ENCODE data around the gene CSTPP1.
A peak's percentile ranks its signal among the peaks of the same experiment; 100 is the strongest.

The CSTPP1 gene

DNA sequence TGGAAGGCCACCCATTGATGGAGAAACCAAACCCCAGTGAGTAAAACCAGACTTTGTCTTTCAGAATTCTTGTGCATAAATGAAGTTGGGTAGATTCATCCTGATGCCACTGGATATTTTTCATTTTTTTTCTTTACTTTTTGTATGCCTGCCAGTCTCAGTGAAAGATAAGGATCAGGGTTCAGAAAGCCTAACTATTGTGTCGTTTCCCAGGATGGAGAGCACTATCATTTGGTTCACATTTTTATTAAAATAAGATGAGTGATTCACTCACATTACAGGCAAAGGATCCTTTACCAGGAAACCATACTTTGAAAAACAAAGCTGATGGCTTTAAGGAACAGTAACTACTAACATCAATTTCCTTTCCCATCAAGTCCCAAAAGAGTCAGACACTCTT is 188.1 kb downstream of the CSTPP1 start:
- Histone ChIP-seq H2AFZ (ENCODE audit: low read length) (no peak overlapping the region), H3K9ac (ENCODE audit: low read length) (peak overlapping the region; percentile 25; the same call in 1 of the 2 replicates), H3K4me2 (ENCODE audit: low read length) (peak overlapping the region; percentile 23; the same call in 1 of the 2 replicates)

GRCh38 chr11:47125083-47125482 is 188.5 kb downstream of the CSTPP1 start:
- Histone ChIP-seq H4K20me1 (ENCODE audit: insufficient read depth, low read length) (no peaks in the 10 kb centered on the region), H3K27ac (ENCODE audit: low read depth, low read length, poor library complexity, severe bottlenecking) (peak overlapping the region; percentile 65), H3K9ac (ENCODE audit: low read length) (peak overlapping the region; percentile 25; the same call in 1 of the 2 replicates), H3K27me3 (ENCODE audit: insufficient read depth, low read length) (no peaks in the 10 kb centered on the region), H3K9me3 (ENCODE audit: low read length) (no peaks in the 10 kb centered on the region), H3K9me2 (ENCODE audit: low read depth, low read length) (no peaks in the 10 kb centered on the region), H2AFZ (ENCODE audit: low read length) (no peak overlapping the region), H3K4me3 (ENCODE audit: low read depth, low read length, poor library complexity, severe bottlenecking) (no peak overlapping the region), H3K4me2 (ENCODE audit: low read length) (peak overlapping the region; percentile 23; the same call in 1 of the 2 replicates), H3K36me3 (ENCODE audit: insufficient read depth, low read length) (no peaks in the 10 kb centered on the region), H3K4me1 (ENCODE audit: insufficient read depth, low read length, severe bottlenecking) (peaks cover 41% of the 10 kb centered on the region), H3F3A (ENCODE audit: insufficient read depth, low read length) (no peaks in the 10 kb centered on the region), H3K79me2 (ENCODE audit: insufficient read depth, low read length) (no peaks in the 10 kb centered on the region)
- no peak for TF ChIP-seq EZH2 (IDR thresholded peaks at IDR 0.05; ENCODE audit: borderline replicate concordance, low read length)
- TF ChIP-seq, protein P1, sequence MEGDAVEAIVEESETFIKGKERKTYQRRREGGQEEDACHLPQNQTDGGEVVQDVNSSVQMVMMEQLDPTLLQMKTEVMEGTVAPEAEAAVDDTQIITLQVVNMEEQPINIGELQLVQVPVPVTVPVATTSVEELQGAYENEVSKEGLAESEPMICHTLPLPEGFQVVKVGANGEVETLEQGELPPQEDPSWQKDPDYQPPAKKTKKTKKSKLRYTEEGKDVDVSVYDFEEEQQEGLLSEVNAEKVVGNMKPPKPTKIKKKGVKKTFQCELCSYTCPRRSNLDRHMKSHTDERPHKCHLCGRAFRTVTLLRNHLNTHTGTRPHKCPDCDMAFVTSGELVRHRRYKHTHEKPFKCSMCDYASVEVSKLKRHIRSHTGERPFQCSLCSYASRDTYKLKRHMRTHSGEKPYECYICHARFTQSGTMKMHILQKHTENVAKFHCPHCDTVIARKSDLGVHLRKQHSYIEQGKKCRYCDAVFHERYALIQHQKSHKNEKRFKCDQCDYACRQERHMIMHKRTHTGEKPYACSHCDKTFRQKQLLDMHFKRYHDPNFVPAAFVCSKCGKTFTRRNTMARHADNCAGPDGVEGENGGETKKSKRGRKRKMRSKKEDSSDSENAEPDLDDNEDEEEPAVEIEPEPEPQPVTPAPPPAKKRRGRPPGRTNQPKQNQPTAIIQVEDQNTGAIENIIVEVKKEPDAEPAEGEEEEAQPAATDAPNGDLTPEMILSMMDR (IDR thresholded peaks at IDR 0.05; ENCODE audit: low read length), result no peak

More for the DNA sequence above, 188.1 kb downstream of the CSTPP1 start:
- H3K79me2 ChIP-seq (ENCODE audit: insufficient read depth, low read length), result no peaks in the 10 kb centered on the region
- no peak overlapping the region for H3K4me3 ChIP-seq (ENCODE audit: low read depth, low read length, poor library complexity, severe bottlenecking)
- H3K27ac ChIP-seq (ENCODE audit: low read depth, low read length, poor library complexity, severe bottlenecking), result peak overlapping the region; percentile 65
- no peaks in the 10 kb centered on the region for H3K9me2 ChIP-seq (ENCODE audit: low read depth, low read length)
- TF ChIP-seq, protein P1 (IDR thresholded peaks at IDR 0.05; ENCODE audit: low read length), result no peak
- no peak for TF ChIP-seq EZH2 (IDR thresholded peaks at IDR 0.05; ENCODE audit: borderline replicate concordance, low read length)
- H4K20me1 ChIP-seq (ENCODE audit: insufficient read depth, low read length), result no peaks in the 10 kb centered on the region
- H3K27me3 ChIP-seq (ENCODE audit: insufficient read depth, low read length), result no peaks in the 10 kb centered on the region
- H3K9me3 ChIP-seq (ENCODE audit: low read length), result no peaks in the 10 kb centered on the region
- peaks cover 39% of the 10 kb centered on the region for H3K4me1 ChIP-seq (ENCODE audit: insufficient read depth, low read length, severe bottlenecking)
- H3F3A ChIP-seq (ENCODE audit: insufficient read depth, low read length), result no peaks in the 10 kb centered on the region
- no peaks in the 10 kb centered on the region for H3K36me3 ChIP-seq (ENCODE audit: insufficient read depth, low read length)

DNA sequence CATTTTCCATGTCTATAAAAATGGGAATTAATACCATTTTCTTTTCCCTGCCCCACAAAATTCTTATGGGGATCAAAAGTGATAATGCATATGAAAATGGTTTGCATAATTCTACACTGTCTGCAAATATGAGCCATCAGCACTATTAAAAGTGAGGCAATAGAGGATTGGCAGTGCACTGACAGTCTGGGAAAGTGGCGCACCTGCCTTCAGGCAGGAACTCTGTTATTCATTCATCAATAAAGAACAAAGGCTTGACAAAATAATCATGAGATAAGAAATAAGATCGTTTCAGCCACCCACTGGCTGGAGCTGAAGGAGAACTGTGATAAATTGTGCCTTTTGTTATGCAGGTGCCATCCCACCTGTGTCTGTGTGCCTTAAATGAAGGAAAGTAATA is 190.7 kb downstream of the CSTPP1 start:
- TF ChIP-seq EZH2 (IDR thresholded peaks at IDR 0.05; ENCODE audit: borderline replicate concordance, low read length), result no peak
- TF ChIP-seq, protein P1 (IDR thresholded peaks at IDR 0.05; ENCODE audit: low read length), result no peak
- Histone ChIP-seq H3K36me3 (ENCODE audit: insufficient read depth, low read length) (no peaks in the 10 kb centered on the region), H3K27me3 (ENCODE audit: insufficient read depth, low read length) (no peaks in the 10 kb centered on the region), H2AFZ (ENCODE audit: low read length) (no peak overlapping the region), H3K9ac (ENCODE audit: low read length) (no peak overlapping the region), H3K4me2 (ENCODE audit: low read length) (no peak overlapping the region), H4K20me1 (ENCODE audit: insufficient read depth, low read length) (no peaks in the 10 kb centered on the region), H3K9me2 (ENCODE audit: low read depth, low read length) (no peaks in the 10 kb centered on the region), H3K4me1 (ENCODE audit: insufficient read depth, low read length, severe bottlenecking) (peaks cover 58% of the 10 kb centered on the region), H3F3A (ENCODE audit: insufficient read depth, low read length) (no peaks in the 10 kb centered on the region), H3K9me3 (ENCODE audit: low read length) (no peaks in the 10 kb centered on the region), H3K27ac (ENCODE audit: low read depth, low read length, poor library complexity, severe bottlenecking) (no peak overlapping the region), H3K79me2 (ENCODE audit: insufficient read depth, low read length) (no peaks in the 10 kb centered on the region), H3K4me3 (ENCODE audit: low read depth, low read length, poor library complexity, severe bottlenecking) (no peak overlapping the region)

All from OCI-LY1 (cell line).